HG03378 (cell line): ENCODE measurements around the gene AHNAK2.
"Not testable (repeated sequence)": the region's sequence is repeated elsewhere in the genome, so short reads cannot be mapped to it uniquely, and the experiment has no call there.

ENCODE experiments used
- ATAC-seq: cut with Tn5 transposase; IDR thresholded peaks from one replicate; pipeline ENCODE4 v1.9.1; 2021; ENCODE audit warnings: mild to moderate bottlenecking, moderate library complexity; ENCODE audit not compliant: unreplicated experiment

Gene AHNAK2

GRCh38 chr14:104928391-104929133 lies 49.6 kb downstream of the AHNAK2 start:
- ATAC-seq, result no peak

DNA sequence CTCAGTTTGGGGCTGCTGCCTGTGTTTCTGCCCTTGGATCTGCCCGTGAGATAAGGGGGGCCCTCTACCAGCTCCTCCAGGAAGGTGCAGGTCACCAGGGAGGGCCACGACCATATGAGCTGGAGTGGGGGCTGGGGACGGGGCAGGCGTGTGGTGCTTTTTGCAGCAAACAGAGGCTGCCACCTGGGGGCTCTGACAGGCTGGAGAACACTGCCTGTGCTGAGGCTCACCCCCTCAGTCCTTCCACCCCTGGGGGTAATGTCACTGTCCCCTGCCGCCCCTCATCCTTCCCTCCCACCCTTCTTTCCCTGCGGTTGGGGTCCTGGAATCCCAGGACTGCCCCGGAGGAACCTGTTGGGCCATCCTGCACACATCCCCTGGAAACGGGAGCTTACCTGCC lies 50.3 kb downstream of the AHNAK2 start:
- ATAC-seq, result no peak

GRCh38 chr14:104927432-104927816 lies 50.8 kb downstream of the AHNAK2 start:
- no peak for ATAC-seq

DNA sequence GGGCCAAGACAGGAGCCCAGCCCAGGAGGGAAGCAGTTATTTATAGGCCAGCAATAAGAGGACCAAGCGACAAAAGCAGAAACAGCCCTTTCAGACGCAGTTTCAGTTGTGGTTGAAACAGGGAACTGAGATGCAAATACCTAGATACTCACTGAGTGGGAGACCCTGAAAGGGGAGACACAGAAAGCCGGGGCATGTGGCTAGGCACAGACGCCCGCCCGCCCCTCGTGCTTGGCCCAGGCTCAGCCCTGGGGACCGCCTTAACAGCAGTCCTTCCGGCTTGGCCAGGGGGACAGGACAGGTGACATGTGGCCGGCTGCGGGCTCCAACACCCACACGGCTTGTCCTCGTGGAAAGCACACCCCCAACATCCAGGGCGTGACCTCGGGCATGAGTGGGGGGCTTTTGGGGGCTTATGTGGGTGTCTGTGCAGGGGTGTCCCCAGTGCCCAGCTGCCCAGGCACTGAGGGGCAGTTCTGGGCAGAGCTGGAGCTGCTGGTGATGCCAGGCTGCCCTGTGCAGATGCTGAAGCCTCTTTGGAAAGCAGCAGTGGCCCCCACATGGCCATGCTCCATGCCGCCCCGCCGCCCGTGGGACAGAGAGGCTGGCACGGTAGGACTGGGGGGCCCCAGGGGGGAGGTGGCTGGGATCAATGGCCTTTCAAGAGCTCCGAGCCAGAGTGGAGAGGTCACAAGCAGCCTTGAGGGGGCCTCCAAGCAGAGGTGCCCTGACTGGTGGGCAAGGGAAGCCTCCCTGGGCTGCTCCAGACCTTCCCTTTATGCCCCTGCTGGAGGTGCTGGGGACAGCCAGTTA lies 51.3 kb downstream of the AHNAK2 start:
- ATAC-seq, result peak; percentile 85

DNA sequence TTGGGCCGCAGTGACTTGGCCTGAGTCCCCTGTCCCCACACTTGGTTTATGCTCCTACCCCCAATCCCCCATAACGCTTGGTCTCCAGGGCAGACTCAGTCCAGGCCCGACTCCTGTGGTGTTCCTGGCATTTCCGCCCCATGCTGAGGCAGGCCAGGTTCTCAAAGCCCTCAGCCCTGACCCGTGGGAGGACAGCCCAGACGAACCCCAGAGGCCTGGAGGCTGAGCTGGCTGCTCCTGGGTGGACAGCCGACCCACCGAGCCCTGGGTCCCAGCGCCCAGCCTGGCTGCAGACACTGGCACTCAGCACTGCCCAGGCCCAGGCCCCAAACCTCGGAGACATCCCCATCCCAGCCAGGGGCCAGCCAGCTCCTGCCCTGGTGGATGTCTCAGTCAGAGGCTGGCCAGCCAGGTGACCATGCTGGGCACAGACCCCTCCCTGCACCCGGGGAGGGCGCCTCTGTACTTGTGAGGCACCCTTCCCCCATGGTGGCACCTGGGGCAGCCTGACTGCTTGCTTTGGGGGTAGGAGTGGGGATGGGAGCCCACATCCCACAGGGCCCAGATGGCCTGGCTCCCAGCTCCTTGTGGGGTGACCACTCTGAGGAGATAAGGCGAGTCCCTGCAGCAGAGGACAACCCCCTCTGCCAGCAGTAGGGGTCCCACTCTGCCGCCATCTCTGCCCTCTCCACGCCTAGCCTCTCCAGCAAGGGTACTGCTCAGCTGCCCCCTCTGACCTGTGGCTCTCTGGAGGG lies 52.1 kb downstream of the AHNAK2 start:
- peak; percentile 2 for ATAC-seq

DNA sequence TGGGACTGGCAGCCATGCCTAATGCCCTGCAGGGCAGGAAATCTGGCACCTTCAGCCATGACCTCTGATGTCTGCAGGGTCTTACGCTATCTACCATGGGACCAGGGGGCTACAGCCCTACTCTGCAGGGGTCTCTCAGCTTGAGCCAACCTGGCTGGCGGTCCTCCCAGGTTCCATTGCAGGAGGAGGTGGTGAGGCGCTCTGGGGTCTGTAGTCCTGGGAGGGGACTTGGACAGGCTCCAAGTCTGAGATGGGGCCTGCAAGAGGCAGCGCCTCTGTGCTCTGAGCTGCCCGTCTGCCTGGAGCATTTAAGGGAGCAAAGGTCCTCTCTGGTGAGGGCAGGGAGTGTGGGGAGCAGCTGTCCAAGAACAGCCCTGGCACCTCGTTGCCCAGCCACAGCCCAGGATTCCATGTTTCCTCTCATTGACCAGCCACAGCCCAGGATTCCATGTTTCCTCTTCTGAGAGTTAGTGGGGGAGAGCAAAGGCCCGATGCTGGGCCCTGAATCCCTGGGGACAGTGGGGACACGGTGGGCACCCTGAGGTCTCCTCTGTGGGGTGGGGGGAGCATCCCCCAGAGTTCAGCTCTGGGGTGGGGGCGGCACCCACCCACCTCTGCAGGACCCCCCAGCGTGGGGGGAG lies 52.8 kb downstream of the AHNAK2 start:
- ATAC-seq, result no peak

- ATAC-seq, result no peak
Measured at GRCh38 chr14:104924421-104925213, 53.6 kb downstream of the AHNAK2 start, which contains the start of gene PLD4. Gene PLD4 (plus strand): TSS chr14:104924879. CDS start chr14:104927141, 2,262 bp downstream.

- ATAC-seq, result no peak
Measured at GRCh38 chr14:104923640-104924420, 54.3 kb downstream of the AHNAK2 start.

DNA sequence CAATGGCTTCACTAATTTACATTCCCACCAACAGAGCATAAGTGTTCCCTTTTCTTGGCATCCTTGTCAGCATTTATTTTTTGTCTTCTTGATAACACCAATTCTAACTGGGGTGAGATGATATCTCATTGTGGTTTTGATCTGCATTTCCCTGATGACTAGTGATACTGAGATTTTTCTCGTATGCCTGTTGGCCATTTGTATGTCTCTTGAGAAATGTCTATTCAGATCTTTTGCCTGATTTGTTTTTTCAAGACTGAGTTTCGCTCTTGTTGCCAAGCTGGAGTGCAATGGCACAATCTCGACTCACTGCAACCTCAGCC lies 58.2 kb downstream of the AHNAK2 start:
- no peak for ATAC-seq

DNA sequence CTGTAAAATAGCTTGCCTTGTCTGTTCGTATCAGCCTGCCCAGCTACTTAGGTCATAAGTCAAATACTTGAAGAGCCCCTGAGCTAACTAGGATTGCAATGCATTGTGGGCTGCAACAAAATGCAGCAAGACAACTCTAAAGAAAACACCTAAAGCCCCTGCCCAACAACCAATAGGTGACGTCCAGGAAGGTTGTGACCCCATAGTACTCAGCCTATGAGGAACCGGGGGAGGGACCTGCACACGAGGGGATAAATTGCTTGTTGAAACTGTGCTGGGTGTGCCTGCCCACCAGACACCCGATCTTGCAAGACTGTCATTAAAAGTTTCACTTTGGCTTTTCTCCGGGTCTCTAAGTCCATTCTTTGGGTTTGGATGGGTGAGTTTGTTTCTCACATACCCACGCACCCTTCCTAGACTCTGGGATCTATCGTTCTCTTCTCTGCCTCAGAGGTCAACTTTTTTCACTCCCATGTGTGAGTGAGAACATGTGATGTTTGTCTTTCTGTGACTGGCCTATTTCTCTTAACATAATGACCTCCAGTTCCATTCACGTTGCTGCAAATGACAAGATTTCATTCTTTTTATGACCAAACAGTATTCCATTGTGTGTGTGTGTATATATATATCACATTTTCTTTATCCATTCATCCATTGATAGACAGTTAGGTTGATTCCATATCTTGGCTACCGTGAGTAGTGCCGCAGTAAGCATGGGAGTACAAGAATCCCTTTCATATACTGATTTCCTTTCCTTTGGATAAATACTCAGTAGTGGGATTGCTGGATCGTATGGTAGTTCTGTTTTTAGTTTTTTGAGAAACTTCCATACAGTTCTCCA lies 58.8 kb downstream of the AHNAK2 start:
- not testable (repeated sequence) for ATAC-seq

DNA sequence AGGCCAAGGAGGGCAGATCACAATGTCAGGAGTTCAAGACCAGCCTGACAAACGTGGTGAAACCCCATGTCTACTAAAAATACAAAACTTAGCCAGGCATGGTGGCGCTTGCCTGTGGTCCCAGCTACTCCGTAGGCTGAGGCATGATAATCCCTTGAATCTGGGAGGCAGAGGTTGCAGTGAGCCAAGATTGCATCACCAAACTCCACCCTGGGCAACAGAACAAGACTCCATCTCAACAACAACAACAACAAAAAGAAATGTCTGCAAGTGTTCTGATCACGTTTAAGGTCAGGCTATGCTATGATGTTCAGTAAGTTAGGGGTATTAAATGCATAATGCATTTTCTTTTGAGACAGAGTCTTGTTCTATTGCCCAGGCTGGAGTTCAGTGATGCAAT lies 60.2 kb downstream of the AHNAK2 start:
- ATAC-seq, result no peak

DNA sequence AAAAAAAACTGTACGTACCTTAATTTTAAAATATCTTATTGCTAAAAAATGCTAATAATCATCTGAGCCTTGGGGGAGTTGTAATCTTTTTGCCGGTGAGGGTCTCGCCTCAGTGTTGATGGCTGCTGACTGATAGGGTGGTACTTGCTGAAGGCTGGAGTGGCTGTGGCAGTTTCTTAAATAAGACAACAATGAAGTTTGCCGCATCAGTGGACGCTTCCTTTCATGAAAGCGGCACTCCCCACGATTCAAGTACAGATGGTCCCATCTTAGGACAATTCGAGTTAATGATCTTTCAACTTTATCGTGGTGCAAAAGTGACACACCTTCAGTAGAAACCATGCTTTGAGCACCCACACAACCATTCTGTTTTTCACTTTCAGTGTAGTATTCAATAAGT lies 61.1 kb downstream of the AHNAK2 start:
- ATAC-seq, result no peak

DNA sequence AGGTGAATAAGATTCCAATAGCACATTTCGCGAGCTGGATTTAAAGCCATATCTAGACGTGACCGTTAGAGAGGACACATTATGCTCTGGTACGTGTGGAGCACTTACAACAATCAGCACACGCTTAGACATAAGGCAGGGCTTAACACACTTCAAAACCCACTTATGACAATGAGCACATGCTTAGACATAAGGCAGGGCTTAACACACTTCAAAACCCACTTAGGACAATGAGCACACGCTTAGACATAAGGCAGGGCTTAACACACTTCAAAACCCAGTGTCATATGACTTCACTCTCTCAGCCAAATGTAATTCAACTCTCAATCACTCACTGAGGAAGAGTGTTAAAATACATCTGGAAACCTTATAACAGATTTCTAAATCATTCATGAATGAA lies 64.7 kb downstream of the AHNAK2 start:
- no peak for ATAC-seq

- ATAC-seq, result no peak
Measured at GRCh38 chr14:104912053-104912452, 66.1 kb downstream of the AHNAK2 start.

GRCh38 chr14:104908303-104908702 lies 69.9 kb downstream of the AHNAK2 start:
- ATAC-seq, result no peak

DNA sequence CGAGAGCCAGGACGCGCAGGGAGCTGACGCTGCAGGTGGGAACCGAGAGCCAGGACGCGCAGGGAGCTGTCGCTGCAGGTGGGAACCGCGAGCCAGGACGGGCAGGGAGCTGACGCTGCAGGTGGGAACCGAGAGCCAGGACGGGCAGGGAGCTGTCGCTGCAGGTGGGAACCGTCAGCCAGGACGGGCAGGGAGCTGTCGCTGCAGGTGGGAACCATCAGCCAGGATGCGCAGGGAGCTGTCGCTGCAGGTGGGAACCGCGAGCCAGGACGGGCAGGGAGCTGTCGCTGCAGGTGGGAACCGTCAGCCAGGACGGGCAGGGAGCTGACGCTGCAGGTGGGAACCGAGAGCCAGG lies 72.6 kb downstream of the AHNAK2 start:
- ATAC-seq, result not testable (repeated sequence)

DNA sequence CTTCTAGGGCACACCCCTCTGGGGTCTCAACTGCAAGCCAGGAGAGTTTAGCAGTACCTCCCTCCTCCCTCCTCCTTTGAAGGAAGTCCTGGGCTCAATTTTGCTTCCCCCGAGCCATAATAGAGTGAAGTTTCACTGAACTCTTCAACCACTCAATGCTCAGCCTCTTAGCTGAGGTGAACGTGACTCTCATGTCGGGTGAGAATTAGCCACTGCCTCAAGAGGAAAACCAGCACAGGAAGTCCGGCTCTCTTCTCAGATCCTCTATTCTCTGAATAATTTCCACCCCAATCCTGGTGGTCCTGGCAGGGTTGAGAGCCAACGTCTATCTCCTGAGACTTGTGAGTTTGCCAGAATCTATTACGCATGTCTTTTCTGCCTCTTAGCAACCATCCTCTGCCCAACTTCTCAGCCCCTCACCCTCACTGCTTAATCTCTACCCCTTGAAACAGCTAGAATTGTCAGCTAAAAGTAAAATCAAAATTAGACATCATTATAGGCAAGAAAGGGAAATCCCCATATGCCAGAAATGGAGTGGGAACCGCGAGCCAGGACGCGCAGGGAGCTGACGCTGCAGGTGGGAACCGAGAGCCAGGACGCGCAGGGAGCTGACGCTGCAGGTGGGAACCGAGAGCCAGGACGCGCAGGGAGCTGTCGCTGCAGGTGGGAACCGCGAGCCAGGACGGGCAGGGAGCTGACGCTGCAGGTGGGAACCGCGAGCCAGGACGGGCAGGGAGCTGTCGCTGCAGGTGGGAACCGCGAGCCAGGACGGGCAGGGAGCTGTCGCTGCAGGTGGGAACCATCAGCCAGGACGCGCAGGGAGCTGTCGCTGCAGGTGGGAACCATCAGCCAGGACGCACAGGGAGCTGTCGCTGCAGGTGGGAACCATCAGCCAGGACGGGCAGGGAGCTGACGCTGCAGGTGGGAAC lies 73.3 kb downstream of the AHNAK2 start:
- ATAC-seq, result not testable (repeated sequence)

- ATAC-seq, result no peak
Measured at GRCh38 chr14:104903990-104904389, 74.2 kb downstream of the AHNAK2 start.
